Keratinocyte (primary cell): ENCODE results near the gene SLC17A2.

Source experiments
- EZH2 ChIP-seq: IDR thresholded peaks from one replicate; pipeline ENCODE4 v1.6.1; 2012; ENCODE audit warnings: inconsistent platforms, mild to moderate bottlenecking, low read length, moderate library complexity
- TF ChIP-seq, protein P1 (sequence below), 3 experiments: IDR thresholded peaks in 1 of 3; conservative IDR thresholded peaks in 1 of 3; optimal IDR thresholded peaks in 1 of 3; 2 replicates in 2 of 3; 3 replicates in 1 of 3; pipeline versions ENCODE3 to v1.5.1; 2011; ENCODE audit warnings: low read length in 3 of 3, mild to moderate bottlenecking in 3 of 3, moderate library complexity in 2 of 3, control low read depth in 1 of 3, inconsistent platforms in 1 of 3; ENCODE audit not compliant: insufficient read depth in 2 of 3; ENCODE audit errors: extremely low read depth in 1 of 3

DNA sequence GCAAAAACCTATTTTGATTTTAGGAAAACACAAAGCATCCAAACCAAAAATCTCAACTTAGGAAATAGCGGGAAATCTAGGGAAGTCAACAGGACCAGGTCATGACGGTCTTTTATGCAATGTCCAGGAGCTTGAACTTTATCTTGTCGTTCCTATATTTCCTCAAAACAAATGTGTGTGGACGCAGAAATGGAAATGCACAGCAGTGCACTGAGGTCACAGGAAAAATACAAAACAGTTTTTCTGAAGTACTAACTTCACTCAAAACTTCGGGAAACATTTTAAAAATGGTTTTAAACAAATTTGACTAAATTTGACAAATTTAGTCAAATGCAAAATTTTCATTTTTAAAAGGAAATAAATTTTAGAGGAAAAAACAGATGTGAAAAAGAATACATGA is 5.5 kb upstream of the SLC17A2 start:
- TF ChIP-seq, protein P1, sequence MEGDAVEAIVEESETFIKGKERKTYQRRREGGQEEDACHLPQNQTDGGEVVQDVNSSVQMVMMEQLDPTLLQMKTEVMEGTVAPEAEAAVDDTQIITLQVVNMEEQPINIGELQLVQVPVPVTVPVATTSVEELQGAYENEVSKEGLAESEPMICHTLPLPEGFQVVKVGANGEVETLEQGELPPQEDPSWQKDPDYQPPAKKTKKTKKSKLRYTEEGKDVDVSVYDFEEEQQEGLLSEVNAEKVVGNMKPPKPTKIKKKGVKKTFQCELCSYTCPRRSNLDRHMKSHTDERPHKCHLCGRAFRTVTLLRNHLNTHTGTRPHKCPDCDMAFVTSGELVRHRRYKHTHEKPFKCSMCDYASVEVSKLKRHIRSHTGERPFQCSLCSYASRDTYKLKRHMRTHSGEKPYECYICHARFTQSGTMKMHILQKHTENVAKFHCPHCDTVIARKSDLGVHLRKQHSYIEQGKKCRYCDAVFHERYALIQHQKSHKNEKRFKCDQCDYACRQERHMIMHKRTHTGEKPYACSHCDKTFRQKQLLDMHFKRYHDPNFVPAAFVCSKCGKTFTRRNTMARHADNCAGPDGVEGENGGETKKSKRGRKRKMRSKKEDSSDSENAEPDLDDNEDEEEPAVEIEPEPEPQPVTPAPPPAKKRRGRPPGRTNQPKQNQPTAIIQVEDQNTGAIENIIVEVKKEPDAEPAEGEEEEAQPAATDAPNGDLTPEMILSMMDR (optimal IDR thresholded peaks at IDR 0.05 in 1 of 3, IDR thresholded peaks at IDR 0.05 in 1 of 3, conservative IDR thresholded peaks at IDR 0.05 in 1 of 3; ENCODE audit: extremely low read depth in 1 of 3, insufficient read depth in 2 of 3, low read length in 3 of 3) = no peak
- no peak for TF ChIP-seq EZH2
